ENCODE measurements around the gene SUDS3.

DNA sequence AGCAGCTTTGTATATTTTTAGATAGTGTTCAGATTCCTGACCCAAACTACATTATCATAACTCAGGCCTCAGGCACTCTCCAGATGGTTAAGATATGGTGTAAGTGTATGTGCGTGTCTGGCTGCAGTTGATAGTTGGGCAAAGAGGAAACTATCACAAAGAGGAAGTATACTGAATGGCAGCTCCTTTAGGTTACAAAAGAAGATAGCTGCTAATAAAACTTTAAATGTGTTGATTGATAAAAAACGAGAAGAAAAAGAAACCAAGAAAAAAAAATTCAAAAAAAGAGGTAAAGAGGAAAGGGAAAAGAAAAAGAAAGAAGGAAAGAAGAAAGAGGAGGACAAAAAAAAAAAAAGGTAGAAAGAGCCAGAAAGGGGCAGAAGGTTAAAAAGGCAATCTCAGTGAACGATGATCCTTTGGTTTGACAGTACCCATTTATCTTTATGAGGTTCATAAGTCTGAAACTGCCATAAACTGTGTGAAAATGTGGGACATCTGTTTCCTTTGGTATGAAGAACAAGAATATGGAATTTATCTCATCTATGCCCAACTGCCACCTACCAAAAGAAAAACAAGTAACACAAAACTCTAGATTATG, 45.8 kb upstream of the SUDS3 start:
- TF ChIP-seq FOXM1 (IDR thresholded peaks at IDR 0.05; ENCODE audit: borderline replicate concordance) (no peak), HDGF (IDR thresholded peaks at IDR 0.05; ENCODE audit: borderline replicate concordance) (no peak), SUZ12 (IDR thresholded peaks at IDR 0.05) (no peak), LEF1 (IDR thresholded peaks at IDR 0.05; ENCODE audit: borderline replicate concordance) (no peak)

Data from HEK293T (cell line).